ENCODE measurements around the gene TBCA.

The TBCA gene, protein sequence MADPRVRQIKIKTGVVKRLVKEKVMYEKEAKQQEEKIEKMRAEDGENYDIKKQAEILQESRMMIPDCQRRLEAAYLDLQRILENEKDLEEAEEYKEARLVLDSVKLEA

DNA sequence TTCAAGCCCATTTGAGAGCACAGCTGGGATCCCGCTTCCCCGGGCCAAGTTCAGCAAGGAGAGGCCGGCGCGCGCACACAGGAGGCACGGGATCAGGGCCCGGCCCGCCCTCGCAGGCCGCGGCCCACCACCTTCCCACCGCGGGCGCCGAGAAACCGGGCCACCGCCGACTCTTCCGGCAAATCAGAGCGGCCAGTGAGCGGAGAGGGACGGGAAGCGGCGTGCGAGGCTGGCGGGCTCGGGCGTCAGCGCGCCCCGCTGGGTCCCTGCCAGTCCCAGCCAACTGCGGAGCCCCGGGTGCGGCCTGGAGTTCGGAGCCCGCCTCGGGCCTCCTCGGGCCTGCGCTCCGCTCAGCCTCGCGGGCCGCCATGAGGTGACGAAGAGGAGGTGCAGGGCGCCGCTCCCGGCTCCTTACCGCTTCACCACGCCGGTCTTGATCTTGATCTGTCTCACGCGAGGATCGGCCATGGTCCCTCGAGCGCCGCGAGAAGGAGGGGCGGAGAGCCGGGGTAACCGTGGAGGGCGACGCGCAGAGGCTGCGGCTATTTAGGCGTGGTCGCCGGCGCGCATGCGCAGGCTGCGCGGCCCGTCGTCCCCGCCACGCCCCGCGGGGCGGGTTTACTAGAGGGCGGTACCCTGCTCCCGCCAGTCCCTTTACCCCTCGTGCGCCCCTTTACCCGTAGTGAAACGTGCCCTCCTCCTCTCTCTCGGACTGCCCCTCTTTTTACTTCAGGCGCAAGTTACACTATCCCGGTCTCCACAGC is at the start of gene TBCA:
Gene TBCA (minus strand): TSS at position 550 of the 764 bp plus-strand sequence. CDS start 82 bp downstream, at position 468.
- DNase-seq = peak; percentile 67

DNA sequence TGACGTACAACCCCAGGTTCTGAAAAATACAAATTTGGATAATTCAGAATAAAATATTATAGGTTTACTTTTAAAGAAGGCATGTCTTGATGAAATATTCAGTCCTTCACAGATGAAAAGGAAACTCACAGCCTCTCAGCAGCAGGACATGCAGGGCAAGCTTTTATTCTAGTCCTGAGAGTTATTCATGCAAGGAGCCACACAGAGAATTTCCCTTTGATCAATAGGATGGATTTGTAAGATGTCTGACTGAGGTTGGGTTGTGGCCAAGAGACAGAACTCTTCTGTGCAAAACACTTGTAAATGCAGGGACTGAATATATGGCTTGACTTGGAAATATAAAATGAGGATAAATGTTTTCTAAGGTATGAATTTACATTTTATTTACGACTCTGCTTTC is 48.8 kb upstream of the TBCA start:
- DNase-seq = no peak

DNA sequence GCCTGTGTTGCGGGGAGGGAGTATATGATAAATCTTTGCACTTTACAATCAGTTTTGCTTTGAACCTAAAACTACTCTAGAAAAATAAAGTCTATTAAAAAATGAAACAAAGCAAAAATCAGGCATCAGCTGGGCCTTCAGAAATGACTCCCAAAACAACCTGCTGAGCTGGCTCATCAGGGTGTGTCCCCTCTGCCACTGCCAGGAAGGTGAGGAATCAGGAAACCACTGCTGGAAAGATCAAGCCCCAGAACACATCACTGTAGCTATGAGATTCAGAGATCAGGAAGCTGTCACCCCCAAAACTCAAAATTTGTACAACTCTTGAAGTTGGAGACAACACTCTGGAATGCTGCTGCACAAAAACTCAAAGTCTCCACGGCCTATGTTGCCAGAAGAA is 40.5 kb upstream of the TBCA start:
- DNase-seq = no peak

DNA sequence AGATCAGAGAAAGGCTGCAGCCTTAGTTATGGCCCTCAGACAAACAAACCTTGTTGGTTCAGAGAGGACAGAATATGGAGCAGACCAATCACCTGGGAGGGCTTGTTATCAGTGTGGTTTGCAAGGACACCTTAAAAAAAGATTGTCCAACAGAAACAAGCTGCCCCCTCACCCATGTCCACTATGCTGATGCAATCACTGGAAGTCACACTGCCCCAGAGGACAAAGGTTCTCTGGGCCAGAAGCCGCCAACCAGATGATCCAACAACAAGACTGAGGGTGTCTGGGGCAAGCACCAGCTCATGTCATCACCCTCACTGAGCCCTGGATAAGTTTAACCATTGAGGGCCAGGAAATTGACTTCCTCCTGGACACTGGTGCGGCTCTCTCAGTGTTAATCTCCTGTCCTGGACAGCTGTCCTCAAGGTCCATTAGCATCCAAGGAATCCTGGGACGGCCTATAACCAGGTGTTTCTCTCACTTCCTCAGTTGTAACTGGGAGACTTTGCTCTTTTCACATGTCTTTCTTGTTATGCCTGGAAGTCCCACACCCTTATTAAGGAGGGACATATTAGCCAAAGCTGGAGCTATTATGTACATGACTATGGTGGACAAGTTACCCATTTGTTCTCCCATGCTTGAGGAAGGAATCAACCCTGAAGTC is 36.9 kb upstream of the TBCA start:
- DNase-seq = no peak

DNA sequence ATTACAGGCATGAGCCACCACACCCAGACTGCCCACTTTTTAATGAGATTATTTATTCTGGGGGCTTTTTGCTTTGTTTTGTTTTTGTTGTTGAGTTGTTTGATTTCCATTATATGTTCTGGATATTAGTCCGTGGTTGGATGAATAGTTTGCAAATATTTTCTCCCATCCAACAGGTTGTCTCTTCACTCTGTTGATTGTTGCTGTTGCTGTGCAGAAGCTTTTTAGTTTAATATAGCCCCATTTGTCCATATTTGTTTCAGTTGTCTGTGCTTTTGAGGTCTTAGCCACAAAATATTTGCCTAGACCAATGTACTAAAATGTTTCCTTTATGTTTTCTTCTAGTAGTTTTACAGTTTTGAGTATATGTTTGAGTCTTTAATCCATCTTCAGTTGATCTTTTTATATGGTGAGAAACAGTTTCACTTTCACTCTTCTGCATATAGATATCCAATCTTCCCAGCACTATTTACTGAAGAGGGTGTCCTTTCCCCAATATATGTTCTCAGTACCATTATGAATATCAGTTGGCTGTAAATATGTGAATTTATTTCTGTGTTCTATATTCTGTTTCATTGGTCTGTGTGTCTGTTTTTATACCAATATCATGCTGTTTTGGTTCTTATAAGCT is 30.2 kb upstream of the TBCA start:
- DNase-seq = no peak

DNA sequence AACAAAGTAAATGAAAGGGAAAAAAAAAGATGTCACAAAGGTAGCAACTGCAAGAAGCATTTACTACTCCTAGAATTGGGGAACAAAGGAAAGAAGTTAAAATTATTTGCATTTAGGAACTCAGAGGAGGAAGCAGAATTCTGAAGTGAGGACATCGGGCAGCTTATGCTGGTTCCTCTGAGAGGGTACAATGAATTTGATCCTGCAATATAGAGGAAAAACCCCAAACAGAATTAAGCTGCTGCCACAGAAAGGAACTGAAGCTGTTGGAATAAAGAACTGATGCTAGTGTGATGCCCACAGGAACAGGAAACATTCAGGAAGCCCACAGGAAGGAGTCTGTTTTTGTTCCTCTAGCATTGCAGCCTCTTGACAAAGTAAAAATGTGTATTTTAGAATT is 22.3 kb upstream of the TBCA start:
- no peak for DNase-seq

DNA sequence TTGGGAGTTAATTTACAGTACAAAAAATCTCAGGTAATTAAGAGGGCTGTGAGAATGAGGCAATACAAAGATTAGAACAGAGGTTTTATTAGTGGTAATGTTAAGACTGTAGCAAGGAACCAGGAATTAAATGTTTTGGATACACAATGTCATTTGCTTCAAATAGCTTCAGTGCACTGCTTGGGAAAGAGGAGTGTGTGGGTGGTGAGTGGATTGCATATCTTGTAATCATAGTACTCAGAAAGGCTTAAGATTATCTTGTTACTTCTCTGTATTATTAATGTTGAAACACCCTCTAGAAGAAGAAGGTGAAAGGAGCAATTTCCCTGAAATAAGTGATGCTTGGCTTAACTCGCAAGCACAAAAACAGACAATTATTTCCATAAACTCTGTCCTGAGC is 21.0 kb upstream of the TBCA start:
- no peak for DNase-seq

DNA sequence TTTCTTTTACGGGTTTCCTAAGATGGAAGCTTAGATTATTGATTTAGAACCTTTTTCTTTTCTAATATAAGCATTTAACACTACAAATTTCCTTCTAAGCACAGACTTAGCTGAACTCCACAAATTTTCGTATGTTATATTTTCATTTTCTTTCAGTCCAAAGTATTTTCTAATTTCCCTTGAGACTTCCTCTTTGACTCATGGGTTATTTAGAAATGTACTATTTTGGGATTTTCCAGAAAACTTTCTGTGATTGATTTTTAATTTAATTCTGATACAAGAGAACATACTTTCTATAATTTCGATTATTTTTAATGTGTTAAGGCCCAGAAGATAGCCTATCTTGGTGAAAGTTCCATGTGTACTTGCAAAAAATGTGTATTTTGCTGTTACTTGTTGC is 19.7 kb upstream of the TBCA start:
- DNase-seq = no peak

DNA sequence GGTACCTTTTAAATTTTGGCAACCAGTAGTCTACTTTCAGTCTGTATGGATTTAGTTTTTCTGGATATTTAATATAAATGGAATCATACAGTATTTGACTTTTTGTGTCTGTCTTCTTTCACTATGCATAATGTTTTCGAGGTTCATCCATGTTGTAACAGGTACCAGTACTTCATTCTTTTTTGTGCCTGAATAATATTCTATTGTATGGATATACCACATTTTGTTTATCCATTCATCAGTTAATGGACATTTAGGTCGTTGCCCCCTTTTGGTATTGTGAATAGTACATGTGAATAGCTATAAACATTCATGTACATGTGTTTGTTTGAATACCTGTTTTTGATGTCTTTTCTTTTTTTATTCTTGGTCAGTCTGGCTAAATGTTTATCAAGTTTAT is 19.1 kb upstream of the TBCA start:
- DNase-seq = no peak

DNA sequence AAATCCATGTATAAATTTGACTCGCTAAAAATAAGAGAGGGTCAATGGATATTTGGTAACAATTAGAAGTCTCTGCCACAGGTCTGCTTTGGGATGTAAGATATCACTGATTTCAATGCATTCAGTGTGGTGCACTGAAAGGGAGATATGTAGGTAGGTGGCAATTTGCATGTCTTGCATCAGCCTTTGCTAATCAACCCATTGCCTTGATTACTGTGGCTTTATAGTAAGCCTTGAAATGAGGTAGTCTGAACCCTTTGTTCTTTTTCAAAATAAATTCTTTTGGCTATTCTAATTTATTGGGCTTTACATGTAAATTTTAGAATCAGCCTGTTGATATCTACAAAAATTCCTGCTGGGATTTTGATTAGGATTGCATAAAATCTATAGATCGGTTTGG is 15.8 kb upstream of the TBCA start:
- no peak for DNase-seq

DNA sequence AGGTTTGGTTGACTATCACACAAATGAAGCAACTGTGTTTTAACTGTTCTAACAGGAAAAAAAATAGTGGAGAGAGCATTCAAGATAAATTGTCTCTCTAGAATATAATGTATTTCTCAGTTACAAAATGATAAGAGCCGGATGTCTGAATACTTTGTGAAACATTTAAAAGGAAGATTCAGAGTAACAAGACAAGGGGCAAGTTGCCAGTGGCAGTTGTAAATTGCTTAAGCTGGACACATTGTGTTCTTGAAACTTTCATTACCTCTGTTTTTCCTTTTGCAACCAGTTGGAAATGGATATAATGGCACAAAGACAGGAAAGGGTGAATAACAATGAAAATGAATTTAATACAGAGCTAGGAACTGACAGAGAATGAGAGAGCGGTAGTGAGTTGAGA is 15.2 kb upstream of the TBCA start:
- DNase-seq = no peak

DNA sequence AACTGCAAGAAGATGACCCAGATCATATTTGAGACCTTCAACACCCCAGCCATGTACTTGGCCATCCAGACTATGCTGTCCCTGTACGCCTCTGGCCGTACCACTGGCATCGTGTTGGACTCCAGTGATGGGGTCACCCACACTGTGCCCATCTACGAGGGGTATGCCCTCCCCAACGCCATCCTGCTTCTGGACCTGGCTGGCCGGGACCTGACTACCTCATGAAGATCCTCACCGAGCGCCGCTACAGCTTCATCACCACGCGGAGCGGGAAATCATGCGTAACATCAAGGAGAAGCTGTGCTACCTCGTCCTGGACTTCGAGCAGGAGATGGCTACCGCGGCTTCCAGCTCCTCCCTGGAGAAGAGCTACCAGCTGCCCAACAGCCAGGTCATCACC is 9.1 kb upstream of the TBCA start:
- no peak for DNase-seq

DNA sequence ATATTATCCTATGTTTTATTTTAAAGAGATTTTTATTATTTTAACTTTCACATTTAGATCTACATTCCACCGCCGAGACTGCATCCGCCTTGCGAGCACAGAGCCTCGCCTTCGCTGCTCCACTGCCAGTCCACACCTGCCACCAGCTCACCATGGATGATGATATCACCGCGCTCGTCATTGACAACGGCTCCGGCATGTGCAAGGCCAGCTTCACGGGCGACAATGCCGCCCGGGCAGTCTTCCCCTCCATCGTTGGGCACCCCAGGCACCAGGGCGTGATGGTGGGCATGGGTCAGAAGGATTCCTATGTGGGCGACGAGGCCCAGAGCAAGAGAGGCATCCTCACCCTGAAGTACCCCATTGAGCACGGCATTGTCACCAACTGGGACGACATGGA is 8.6 kb upstream of the TBCA start:
- DNase-seq = no peak

DNA sequence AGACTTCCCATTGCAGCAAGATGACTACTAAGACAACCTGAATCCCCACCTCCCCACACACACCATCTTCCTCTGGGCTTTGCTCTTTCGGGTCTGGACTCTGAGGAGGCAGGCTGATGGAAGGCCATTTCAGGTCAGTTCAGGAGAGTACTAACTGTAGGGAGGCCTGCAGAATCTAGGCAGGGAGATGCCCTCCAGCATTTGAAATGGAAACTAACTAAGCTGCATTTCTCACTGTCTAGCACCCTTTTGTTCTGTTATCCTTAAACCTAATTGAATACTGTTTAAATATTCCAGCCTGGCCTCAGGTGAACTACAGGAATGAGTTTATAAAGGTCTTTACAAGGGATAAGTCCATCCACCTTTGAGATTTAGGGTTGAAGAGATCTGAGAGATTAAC is 4.9 kb upstream of the TBCA start:
- no peak for DNase-seq

DNA sequence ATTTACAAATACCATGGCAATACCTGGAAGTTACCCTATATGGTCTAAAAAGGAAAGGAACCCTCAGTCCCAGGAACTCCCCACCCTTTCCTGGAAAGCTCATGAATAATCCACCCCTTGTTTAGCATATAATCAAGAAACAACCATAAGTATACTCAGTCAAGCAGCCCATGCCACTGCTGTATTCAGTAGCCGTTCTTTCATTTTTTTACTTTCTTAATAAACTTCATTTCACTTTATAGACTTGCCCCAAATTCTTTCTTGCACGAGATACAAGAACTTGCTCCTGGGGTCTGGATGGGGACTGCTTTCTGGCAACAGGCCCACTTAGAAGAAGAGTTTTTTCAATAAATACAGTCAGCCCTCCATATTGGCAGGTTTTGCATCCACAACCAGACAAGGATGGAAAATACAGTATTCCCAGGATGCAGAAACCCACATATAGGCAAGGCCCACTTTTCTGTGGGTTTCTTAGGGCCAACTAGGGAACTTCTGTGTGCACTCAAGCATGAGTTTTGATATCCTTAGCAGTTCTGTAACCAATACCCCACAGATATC is 2.8 kb upstream of the TBCA start:
- no peak for DNase-seq

DNA sequence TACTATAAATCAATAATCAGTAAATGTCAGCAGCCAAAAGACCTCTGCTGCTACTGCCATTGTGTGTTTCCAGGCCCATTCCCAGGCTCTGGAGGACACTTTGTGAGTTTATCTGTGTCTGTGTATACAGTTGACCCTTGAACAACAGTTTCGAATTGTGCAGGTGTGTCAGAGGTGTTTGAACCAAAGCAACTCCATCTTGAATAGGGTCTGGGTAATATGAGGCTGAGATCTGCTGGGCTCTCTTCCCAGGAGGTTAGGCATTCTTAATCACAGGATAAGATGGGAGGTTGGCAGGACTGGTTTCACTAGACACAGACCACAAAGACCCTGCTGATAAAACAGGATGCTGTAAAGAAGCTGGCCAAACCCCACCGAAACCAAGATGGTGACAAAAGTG is 2.3 kb upstream of the TBCA start:
- no peak for DNase-seq

DNA sequence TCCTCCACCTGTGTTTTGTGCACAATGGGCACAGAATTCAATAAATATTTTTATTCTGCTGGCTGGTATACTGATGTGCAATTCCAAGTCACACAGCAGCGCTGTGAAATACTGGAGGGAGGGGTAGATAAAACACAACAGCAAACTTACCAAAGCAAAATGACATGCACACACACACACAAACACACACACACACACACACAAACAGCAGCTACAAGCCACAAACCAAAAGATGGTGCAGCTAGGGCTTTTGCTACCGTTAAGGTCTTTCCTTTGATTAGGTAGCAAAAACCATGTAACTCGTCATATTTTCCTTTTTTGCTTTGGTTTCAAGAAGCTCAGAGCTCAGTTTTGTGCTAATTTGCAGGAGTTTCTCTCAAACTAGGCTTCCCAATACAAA is 1.8 kb upstream of the TBCA start:
- no peak for DNase-seq

DNA sequence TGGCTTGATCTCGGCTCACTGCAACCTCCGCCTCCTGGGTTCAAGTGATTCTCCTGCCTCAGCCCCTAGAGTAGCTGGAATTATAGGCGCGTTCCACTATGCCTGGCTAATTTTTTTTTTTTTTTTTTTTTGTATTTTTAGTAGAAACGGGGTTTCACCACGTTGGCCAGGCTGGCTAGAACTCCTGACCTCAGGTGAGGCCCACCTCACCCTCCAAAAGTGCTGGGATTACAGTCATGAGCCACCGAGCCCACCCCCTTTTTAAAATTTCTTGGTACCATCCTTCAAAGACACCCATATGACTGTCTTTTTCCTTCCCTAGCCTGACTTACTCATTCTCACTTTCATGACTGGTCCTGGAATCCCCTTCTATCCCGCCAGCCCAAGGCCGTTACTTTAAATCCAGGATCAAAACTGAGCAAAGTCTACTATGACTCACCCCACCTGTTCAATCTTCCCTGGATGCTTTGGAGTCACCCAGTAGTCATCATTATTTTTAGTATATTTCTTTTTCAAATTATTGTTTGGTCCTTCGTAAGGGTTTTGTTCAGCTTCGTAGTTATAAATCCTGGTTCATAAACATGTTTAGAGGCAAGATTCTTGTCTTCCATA is 1.2 kb upstream of the TBCA start:
- no peak for DNase-seq

DNA sequence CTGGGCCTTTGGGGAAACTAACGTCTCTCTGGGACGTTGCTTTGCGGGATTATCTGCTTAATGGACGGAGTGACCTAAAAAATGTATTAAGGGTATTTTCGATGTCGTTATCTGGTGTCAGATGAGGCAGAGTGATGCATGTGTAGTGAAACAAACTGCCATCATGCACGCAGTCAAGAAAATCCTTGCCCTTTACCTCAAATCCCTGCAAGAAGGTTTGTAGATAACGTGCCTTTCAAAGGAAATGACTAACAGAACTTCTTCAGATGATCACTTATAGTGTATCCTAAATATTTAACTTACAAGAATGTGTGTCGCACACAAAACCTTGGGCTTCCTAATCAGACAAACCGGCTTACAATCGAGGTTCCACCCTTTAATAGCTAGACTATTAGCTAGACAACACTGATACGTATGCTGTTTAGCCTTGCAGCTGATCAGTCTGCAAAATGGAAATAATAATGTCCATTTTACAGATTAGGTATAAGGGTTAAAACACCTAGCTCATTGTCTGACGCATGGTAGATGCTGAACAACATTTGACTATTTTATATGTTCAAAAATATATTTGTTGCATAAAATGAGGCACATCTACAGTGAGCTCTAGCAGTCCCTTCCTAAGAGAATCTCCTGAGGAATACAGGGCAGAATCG is 541 bp upstream of the TBCA start:
- DNase-seq = no peak

DNA sequence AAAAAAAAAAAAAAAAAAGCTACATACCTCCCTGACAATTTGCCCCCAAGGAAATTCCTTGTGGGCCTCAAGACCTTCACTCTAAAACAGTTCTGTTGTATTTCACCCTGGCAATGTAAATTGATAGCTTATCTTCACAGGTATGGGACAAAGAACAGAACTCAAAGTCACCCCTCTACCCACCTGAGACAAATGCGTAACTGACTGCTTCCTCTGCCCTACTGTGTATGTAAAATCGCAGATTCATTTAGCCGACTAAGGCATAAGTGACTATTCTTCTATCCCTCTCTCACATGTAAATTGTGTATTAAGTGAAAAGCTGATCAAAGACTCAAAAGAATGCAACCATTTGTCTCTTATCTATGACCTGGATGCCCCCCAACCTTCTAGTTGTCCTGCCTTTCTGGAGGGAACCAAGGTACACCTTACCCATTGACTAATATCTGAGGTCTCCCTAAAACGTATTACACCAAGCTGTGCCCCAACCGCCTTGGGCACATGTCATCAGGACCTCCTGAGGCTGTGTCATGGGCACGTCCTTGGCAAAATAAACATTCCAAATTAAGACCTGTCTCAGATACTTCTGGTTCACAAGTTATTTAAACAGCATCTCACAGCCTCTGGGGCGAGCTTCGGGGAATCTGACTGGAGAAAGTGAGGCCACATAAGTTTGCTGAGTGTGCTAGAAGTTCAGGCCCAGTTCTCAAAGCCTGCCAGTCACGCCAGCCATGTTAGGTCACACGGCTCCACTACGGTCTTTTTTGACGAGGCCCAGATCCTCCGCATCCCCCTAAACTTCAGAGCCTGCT is 954 bp downstream of the TBCA start:
- no peak for DNase-seq

DNA sequence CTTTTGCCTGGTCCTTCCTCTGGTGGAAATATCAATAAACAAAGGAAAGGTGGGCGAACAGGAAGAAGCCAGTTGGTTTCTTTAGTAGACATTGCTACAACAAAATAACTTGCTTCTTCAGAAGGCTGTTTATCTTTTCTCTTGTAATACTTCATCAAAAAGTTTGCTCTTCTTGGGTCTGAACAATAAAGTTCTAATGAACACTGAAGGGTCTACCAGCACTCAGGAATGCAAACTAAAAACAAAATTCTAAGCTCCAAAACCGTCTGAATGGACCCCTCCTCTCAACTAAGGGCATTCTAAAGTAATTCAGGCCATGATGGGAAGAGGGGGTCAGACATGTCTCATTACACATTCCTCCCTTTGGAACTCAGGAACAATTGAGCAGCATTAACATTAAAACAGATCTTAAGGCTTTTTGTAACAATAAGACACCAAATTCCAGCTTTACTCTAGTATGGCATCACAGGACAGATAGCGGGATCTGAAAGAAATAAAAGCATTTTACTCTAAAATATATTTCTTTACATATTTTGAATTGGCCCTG is 2.3 kb downstream of the TBCA start:
- no peak for DNase-seq

DNA sequence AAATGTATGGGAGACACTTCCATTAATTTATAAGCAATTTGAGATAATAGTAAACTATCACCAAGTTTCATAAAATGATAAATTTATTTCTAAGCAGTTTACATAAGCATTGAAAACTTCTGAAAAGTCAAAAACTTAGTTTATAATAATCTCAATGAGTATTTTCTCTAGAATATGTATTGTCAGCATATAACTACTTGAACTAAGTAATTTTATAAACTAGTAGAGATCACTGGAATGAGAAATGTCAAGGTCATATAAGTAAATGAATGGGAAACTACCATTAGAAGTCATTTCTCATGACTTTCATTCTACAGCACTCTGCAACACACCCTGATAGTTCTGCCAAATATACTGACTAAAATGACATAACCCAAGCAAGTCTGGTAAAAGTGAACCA is 3.4 kb downstream of the TBCA start:
- no peak for DNase-seq

All from NCI-H526 treated with DMSO at 0.1 percent for 48 hours (cell line).